GM18507 (cell line): ENCODE measurements around the gene SPDYE2B.
"Not testable (repeated sequence)": the region's sequence is repeated elsewhere in the genome, so short reads cannot be mapped to it uniquely, and the experiment has no call there.

Experiments
- DNase-seq: peaks from one replicate; pipeline ENCODE4 v3.0.0; 2011; ENCODE audit warnings: low read depth; ENCODE audit not compliant: insufficient read length; ENCODE audit errors: extremely low spot score
- FAIRE-seq: peaks from 2 replicates; lab custom pipeline; 2011; peaks lifted over from hg19 to GRCh38; lab: Jason Lieb, UNC

Gene SPDYE2B

GRCh38 chr7:102695033-102695552, 45.0 kb downstream of the SPDYE2B start:
- FAIRE-seq: peak; percentile 91
- not testable (repeated sequence) for DNase-seq

GRCh38 chr7:102696009-102696408, 45.9 kb downstream of the SPDYE2B start:
- not testable (repeated sequence) for DNase-seq
- FAIRE-seq: peak; percentile 62

GRCh38 chr7:102697642-102698512, 47.8 kb downstream of the SPDYE2B start:
- FAIRE-seq, DNase-seq: not testable (repeated sequence)

GRCh38 chr7:102698962-102699750, 49.0 kb downstream of the SPDYE2B start:
- not testable (repeated sequence) for FAIRE-seq, DNase-seq
